GM18502 (cell line): ENCODE data around the gene YPEL5.
"Not testable (repeated sequence)": the region's sequence is repeated elsewhere in the genome, so short reads cannot be mapped to it uniquely, and the experiment has no call there.

ENCODE experiments used
- ATAC-seq: cut with Tn5 transposase; IDR thresholded peaks from one replicate; pipeline ENCODE4 v1.9.1; 2021; ENCODE audit warnings: mild to moderate bottlenecking; ENCODE audit not compliant: unreplicated experiment, poor library complexity

Gene YPEL5

GRCh38 chr2:30146337-30147195 lies at the start of gene YPEL5:
Gene YPEL5 (plus strand): TSS chr2:30147007. CDS start chr2:30156652, 9,645 bp downstream.
- ATAC-seq, result peak; percentile 93

- ATAC-seq, result no peak
These were observed 48.4 kb upstream of the YPEL5 start for GRCh38 chr2:30098266-30099005.

- not testable (repeated sequence) for ATAC-seq
These were observed 47.4 kb upstream of the YPEL5 start for GRCh38 chr2:30099366-30099765.

GRCh38 chr2:30100691-30101090 lies 46.1 kb upstream of the YPEL5 start:
- not testable (repeated sequence) for ATAC-seq

GRCh38 chr2:30104307-30104706 lies 42.5 kb upstream of the YPEL5 start:
- no peak for ATAC-seq

GRCh38 chr2:30105556-30105955 lies 41.3 kb upstream of the YPEL5 start:
- no peak for ATAC-seq

GRCh38 chr2:30106543-30106942 lies 40.3 kb upstream of the YPEL5 start:
- no peak for ATAC-seq

- no peak for ATAC-seq
These were observed 38.6 kb upstream of the YPEL5 start for GRCh38 chr2:30108192-30108591.

GRCh38 chr2:30108851-30109250 lies 38.0 kb upstream of the YPEL5 start:
- no peak for ATAC-seq

- no peak for ATAC-seq
These were observed 37.0 kb upstream of the YPEL5 start for GRCh38 chr2:30109856-30110255.

- no peak for ATAC-seq
These were observed 36.0 kb upstream of the YPEL5 start for GRCh38 chr2:30110773-30111172.

GRCh38 chr2:30111186-30111585 lies 35.6 kb upstream of the YPEL5 start:
- ATAC-seq, result not testable (repeated sequence)

- no peak for ATAC-seq
These were observed 34.2 kb upstream of the YPEL5 start for GRCh38 chr2:30112561-30112960.

- no peak for ATAC-seq
These were observed 33.1 kb upstream of the YPEL5 start for GRCh38 chr2:30113617-30114293.

- no peak for ATAC-seq
These were observed 31.4 kb upstream of the YPEL5 start for GRCh38 chr2:30115141-30115980.

- no peak for ATAC-seq
These were observed 30.9 kb upstream of the YPEL5 start for GRCh38 chr2:30115981-30116285.

GRCh38 chr2:30122362-30122761 lies 24.4 kb upstream of the YPEL5 start:
- ATAC-seq, result no peak

- no peak for ATAC-seq
These were observed 19.6 kb upstream of the YPEL5 start for GRCh38 chr2:30127016-30127893.

- no peak for ATAC-seq
These were observed 12.2 kb upstream of the YPEL5 start for GRCh38 chr2:30134582-30134981.
